Osteocyte (in vitro differentiated cells): ENCODE results near the gene SORL1-AS1.

ENCODE experiments used
- DNase-seq: peaks from one replicate; pipeline ENCODE4 v3.0.0; 2021; ENCODE audit warnings: mixed read lengths; ENCODE audit not compliant: unreplicated experiment; ENCODE audit errors: extremely low spot score
- H3K27ac Mint-ChIP-seq: one replicate; pipeline ENCODE4 v1.8.0; 2021; ENCODE audit warnings: mild to moderate bottlenecking, mixed read lengths; ENCODE audit not compliant: unreplicated experiment
- H3K27me3 Mint-ChIP-seq: one replicate; pipeline ENCODE4 v1.8.0; 2021; ENCODE audit warnings: mixed read lengths; ENCODE audit not compliant: unreplicated experiment
- H3K36me3 Mint-ChIP-seq: one replicate; pipeline ENCODE4 v1.8.0; 2021; ENCODE audit warnings: mixed read lengths; ENCODE audit not compliant: unreplicated experiment
- H3K4me1 Mint-ChIP-seq: one replicate; pipeline ENCODE4 v1.8.0; 2021; ENCODE audit warnings: mixed read lengths; ENCODE audit not compliant: unreplicated experiment
- H3K4me3 Mint-ChIP-seq: one replicate; pipeline ENCODE4 v1.8.0; 2021; ENCODE audit warnings: mild to moderate bottlenecking, moderate library complexity, mixed read lengths; ENCODE audit not compliant: unreplicated experiment
- H3K9me3 Mint-ChIP-seq: one replicate; pipeline ENCODE4 v1.8.0; 2021; ENCODE audit warnings: mixed read lengths; ENCODE audit not compliant: unreplicated experiment
- CTCF ChIP-seq: fragments of 200-600 bp; sonication (generic); IDR thresholded peaks from 2 replicates; pipeline ENCODE4 v1.5.0; 2021; ENCODE audit warnings: antibody characterized with exemption, mild to moderate bottlenecking, moderate library complexity

SORL1-AS1 gene

DNA sequence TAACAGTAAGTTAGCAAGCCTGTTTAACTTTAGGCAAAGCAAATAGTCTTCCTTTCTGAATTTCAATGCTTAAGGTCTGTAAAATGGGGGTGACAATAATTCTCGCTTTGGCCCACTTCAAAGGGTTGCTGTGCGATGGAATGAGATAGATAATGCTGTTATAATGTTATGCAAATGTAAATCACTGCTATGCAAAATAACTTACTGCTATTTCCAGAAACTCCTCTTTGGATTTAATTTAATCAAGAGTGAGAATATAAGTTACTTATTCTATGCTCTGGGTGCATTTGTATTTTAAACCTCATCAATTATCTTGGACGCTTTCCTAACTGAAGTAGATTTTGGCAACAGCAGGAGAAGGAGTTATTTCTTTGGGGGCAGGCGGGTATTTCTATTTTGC, 4.8 kb downstream of the SORL1-AS1 start:
- H3K4me1 Mint-ChIP-seq = peaks cover 7% of the 10 kb centered on the region
- no peaks in the 10 kb centered on the region for H3K36me3 Mint-ChIP-seq
- peaks cover 62% of the 10 kb centered on the region for H3K27me3 Mint-ChIP-seq
- no peaks in the 10 kb centered on the region for H3K9me3 Mint-ChIP-seq
- no peak for DNase-seq
- H3K27ac Mint-ChIP-seq = no peak overlapping the region
- no peak for TF ChIP-seq CTCF
- no peak overlapping the region for H3K4me3 Mint-ChIP-seq

- Mint-ChIP-seq H3K4me3 (no peak overlapping the region), H3K27me3 (peaks cover 55% of the 10 kb centered on the region), H3K27ac (no peak overlapping the region), H3K4me1 (peaks cover 2% of the 10 kb centered on the region), H3K36me3 (no peaks in the 10 kb centered on the region), H3K9me3 (no peaks in the 10 kb centered on the region)
- peak; percentile 42 for TF ChIP-seq CTCF
- no peak for DNase-seq
Measured at GRCh38 chr11:121446752-121447156, 6.0 kb downstream of the SORL1-AS1 start.

GRCh38 chr11:121445071-121445768, 7.5 kb downstream of the SORL1-AS1 start:
- Mint-ChIP-seq H3K9me3 (no peaks in the 10 kb centered on the region), H3K4me3 (no peak overlapping the region), H3K36me3 (no peaks in the 10 kb centered on the region), H3K27me3 (peaks cover 41% of the 10 kb centered on the region), H3K4me1 (no peaks in the 10 kb centered on the region), H3K27ac (no peak overlapping the region)
- DNase-seq = no peak
- no peak for TF ChIP-seq CTCF

DNA sequence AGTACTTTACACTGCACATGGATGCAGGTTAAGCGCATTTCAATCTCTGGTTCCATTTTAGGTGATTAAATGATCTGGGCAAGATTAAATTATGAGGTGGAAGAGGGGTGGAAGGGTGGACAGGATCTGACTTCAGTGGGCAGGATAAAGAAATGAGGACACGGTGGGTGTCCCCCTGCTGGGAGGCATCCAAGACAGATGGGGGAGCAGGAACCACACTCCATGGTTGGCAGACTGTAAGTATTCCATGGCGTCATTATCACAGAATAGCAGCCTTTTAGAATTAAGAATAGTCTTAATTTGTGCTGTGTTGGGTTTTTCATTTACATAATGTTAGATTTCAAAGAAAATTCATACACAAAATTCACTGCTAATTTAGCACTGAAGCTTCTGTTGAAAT, 8.2 kb downstream of the SORL1-AS1 start:
- Mint-ChIP-seq H3K4me1 (no peaks in the 10 kb centered on the region), H3K4me3 (no peak overlapping the region), H3K27ac (no peak overlapping the region), H3K36me3 (no peaks in the 10 kb centered on the region), H3K27me3 (peaks cover 41% of the 10 kb centered on the region), H3K9me3 (no peaks in the 10 kb centered on the region)
- TF ChIP-seq CTCF = no peak
- DNase-seq = no peak

DNA sequence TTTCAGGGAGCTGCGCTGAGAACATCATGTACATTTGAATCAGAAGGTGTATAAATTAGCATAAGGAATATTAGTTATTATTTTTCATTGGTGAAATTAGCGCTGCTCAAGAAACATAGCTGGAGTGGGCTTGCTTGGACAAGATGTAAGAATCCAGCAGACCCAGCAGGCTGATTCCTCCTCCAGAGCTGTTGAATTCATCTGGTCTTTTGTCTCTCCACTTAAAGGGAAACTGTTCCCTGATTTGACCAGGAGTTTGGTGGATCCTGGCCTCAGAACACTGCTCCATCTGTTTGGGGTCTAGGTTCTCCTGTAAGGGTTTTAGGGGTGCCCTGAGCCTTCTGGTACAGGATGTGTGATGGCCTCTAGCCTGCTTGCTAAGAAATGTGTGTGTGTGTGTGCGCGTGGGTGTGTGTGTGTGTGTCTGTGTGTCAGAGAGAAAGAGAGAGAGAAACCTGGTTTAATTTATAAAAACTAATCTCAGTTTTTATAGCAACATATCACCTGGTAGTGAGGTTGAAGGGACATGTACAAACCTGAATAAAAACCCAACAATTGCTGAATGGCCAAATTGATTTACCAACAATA, 9.0 kb downstream of the SORL1-AS1 start:
- Mint-ChIP-seq H3K27me3 (peaks cover 43% of the 10 kb centered on the region), H3K4me3 (no peak overlapping the region), H3K36me3 (no peaks in the 10 kb centered on the region), H3K27ac (no peak overlapping the region), H3K9me3 (no peaks in the 10 kb centered on the region), H3K4me1 (no peaks in the 10 kb centered on the region)
- no peak for DNase-seq
- TF ChIP-seq CTCF = no peak
